GM12878 (cell line): ENCODE measurements around the gene KATNBL1. TPM values are rescaled to one million over a fixed set of nuclear protein-coding genes. Genes with fewer than 3 reads are reported as not detected.
"Not testable (repeated sequence)": the region's sequence is repeated elsewhere in the genome, so short reads cannot be mapped to it uniquely, and the experiment has no call there.

Experiments
- ATAC-seq: fragments of 200-7000 bp; cut with Tn5 transposase; 3 replicates; pipeline ENCODE4 v1.9.1; 2020; ENCODE audit warnings: mild to moderate bottlenecking, moderate library complexity
- BruUV-seq: library from RNA; stranded (reverse); fragments of 400-500 nt; replicated peaks from 2 replicates; lab custom pipeline; 2021; lab: Mats Ljungman, UMichigan
- CTCF ChIA-PET: fragments of 300-600 bp; sonication (Branson Sonifier 250); formaldehyde crosslinking; extraction: SDS; loops from one replicate; lab custom pipeline; 2021; ENCODE audit warnings: inconsistent platforms; lab: Yijun Ruan, JAX
- POLR2A ChIA-PET: fragments of 350-600 bp; formaldehyde crosslinking; extraction: SDS; loops from one replicate; lab custom pipeline; 2021; ENCODE audit warnings: inconsistent platforms; lab: Charles Lee
- RAD21 ChIA-PET: fragments of 300-600 bp; sonication (Branson Sonifier 250); formaldehyde crosslinking; loops from one replicate; lab custom pipeline; 2023; ENCODE audit warnings: antibody characterized with exemption; ENCODE audit not compliant: unreplicated experiment; lab: Charles Lee
- SMC1A ChIA-PET: fragments of 300-600 bp; sonication (Branson Sonifier 250); formaldehyde crosslinking; loops from one replicate; lab custom pipeline; 2023; ENCODE audit not compliant: unreplicated experiment, uncharacterized antibody; lab: Charles Lee
- DNase-seq: peaks from one replicate; pipeline ENCODE4 v3.0.0-alpha.2; 2011; ENCODE audit warnings: low read depth, low spot score
- FAIRE-seq: peaks from 3 replicates; lab custom pipeline; 2011; peaks lifted over from hg19 to GRCh38; lab: Jason Lieb, UNC
- H2AFZ ChIP-seq: 2 replicates; pipeline ENCODE4 v1.6.0; 2011; ENCODE audit warnings: low read depth, low read length, control low read depth; ENCODE audit not compliant: control insufficient read depth
- H3K27ac ChIP-seq: 2 replicates; pipeline ENCODE4 v1.5.1; 2011; ENCODE audit warnings: control low read depth; ENCODE audit not compliant: control insufficient read depth, insufficient read depth
- H3K27me3 ChIP-seq, 2 experiments: replicated peaks in 1 of 2; 2 replicates each; pipeline versions ENCODE4 v1.6.0 to v1.6.1; 2011; ENCODE audit warnings: low read length in 1 of 2; ENCODE audit not compliant: control insufficient read depth in 2 of 2, insufficient read depth in 2 of 2
- H3K36me3 ChIP-seq, 2 experiments: 2 replicates each; pipeline ENCODE4 v1.5.1; 2011; ENCODE audit warnings: low read length in 1 of 2; ENCODE audit not compliant: control insufficient read depth in 2 of 2, insufficient read depth in 2 of 2
- H3K4me1 ChIP-seq: 2 replicates; pipeline ENCODE4 v1.6.1; 2011; ENCODE audit warnings: mild to moderate bottlenecking, low read length, moderate library complexity, mixed read lengths; ENCODE audit not compliant: control insufficient read depth, insufficient read depth
- H3K4me2 ChIP-seq: 2 replicates; pipeline ENCODE4 v1.6.0; 2011; ENCODE audit warnings: control low read depth; ENCODE audit not compliant: control insufficient read depth, insufficient read depth
- H3K4me3 ChIP-seq: fragments of 200-600 bp; sonication (generic); 2 replicates; pipeline ENCODE4 v1.5.1; 2016
- H3K79me2 ChIP-seq: 2 replicates; pipeline ENCODE4 v1.6.0; 2011; ENCODE audit warnings: low read length; ENCODE audit not compliant: control insufficient read depth, insufficient read depth
- H3K9ac ChIP-seq: 2 replicates; pipeline ENCODE4 v1.8.0; 2011; ENCODE audit warnings: low read length, control low read depth, mixed read lengths; ENCODE audit not compliant: control insufficient read depth, insufficient read depth
- H3K9me3 ChIP-seq: replicated peaks from 3 replicates; pipeline ENCODE4 v1.5.1; 2011; ENCODE audit warnings: mild to moderate bottlenecking, low read length; ENCODE audit not compliant: control insufficient read depth, insufficient read depth
- H4K20me1 ChIP-seq: 2 replicates; pipeline ENCODE4 v1.6.0; 2011; ENCODE audit not compliant: control insufficient read depth, insufficient read depth
- ATF7 ChIP-seq: fragments of 450-650 bp; IDR thresholded peaks from 2 replicates; pipeline ENCODE4 v1.6.1; 2016; ENCODE audit warnings: low read depth, mild to moderate bottlenecking
- RAD21 ChIP-seq: IDR thresholded peaks from 2 replicates; pipeline ENCODE4 v1.6.1; 2011; ENCODE audit warnings: mild to moderate bottlenecking, low read depth, low read length, moderate library complexity; ENCODE audit not compliant: insufficient read depth
- STAT3 ChIP-seq: IDR thresholded peaks from 2 replicates; pipeline ENCODE4 v1.6.1; 2011; ENCODE audit warnings: low read depth, low read length, improper control_type of control experiment
- WGBS: methylation state at CpG from one replicate; pipeline ENCODE4 v1.1.6; 2016; ENCODE audit warnings: low lambda C conversion rate; ENCODE audit not compliant: insufficient replicate concordance, insufficient coverage; ENCODE audit errors: missing lambda C conversion rate; 5-methylcytosine and 5-hydroxymethylcytosine counted together
- in situ Hi-C: fragments of 300-500 bp; cut with MboI; formaldehyde crosslinking; loops from 9 replicates; pipeline ENCODE4 v1.14.3; 2018; ENCODE audit warnings: mixed read lengths
- intact Hi-C: fragments of 100-400 bp; cut with micrococcal nuclease; formaldehyde crosslinking; loops from one replicate; pipeline ENCODE4 v1.14.2; 2022; ENCODE audit not compliant: unreplicated experiment
- polyA plus RNA-seq, 11 experiments: library from polyadenylated mRNA; depleted of rRNA in 4 of 11; unstranded in 6 of 11; stranded (reverse) in 5 of 11; fragments of >200 nt; fragmentation: Nextera tagmentation in 4 of 11; fragmentation: Illumina TruSeq in 1 of 11; extraction: Ambion mirVana in 4 of 11; extraction: Trizol in 1 of 11; gene quantifications; 1 replicate in 1 of 11; 2 replicates in 10 of 11; pipeline versions ENCODE4 v1.2.1 to v1.2.3, GENCODE V29; 2011 to 2016; ENCODE audit warnings: inconsistent platforms in 2 of 11, missing spikeins in 2 of 11, low read depth in 1 of 11
- total RNA-seq, 4 experiments: library from RNA; depleted of rRNA in 3 of 4; stranded (reverse); fragments of >200 nt in 3 of 4; fragmentation: Illumina TruSeq in 1 of 4; extraction: Trizol in 1 of 4; gene quantifications; 2 replicates each; pipeline versions ENCODE4 v1.2.1 to v1.2.3, GENCODE V29; 2013 to 2021
- TF ChIP-seq, protein P1 (sequence below): fragments of 150-350 bp; IDR thresholded peaks from 2 replicates; pipeline ENCODE4 v1.6.1; 2014; ENCODE audit warnings: mild to moderate bottlenecking, low read depth, low read length

KATNBL1 gene
- total and polyA plus RNA-seq, 10 of the 15 experiments (the other 5 are each of a cell fraction or from before 2014, with no cell fraction given), result 7.8 to 58.8 (median 30.1) TPM

DNA sequence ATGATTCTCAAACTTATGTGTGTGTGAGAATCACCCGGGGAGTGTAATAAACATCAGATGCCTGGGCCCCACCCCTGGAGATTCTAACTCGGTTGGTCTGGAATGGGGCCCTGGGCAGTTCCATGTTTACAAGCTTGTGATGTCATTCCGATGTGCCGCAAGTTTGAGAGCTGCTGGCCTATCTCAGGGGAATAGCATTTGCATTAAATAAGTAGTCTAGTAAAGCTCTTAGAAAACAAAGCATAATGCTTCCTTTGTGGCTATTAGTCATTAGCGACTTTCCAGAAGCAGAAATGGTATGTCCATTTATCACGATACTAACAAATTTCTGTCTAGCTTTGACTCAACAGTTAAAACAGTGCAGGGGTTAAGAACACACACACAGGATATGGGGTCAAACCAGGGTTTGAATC is 87.1 kb downstream of the KATNBL1 start (continued):
- TF ChIP-seq ATF7 (peak; percentile 82), STAT3 (0 out of 2 replicates have a peak, but pooled peaks have one; percentile 44), RAD21 (no peak)
- TF ChIP-seq, protein P1, sequence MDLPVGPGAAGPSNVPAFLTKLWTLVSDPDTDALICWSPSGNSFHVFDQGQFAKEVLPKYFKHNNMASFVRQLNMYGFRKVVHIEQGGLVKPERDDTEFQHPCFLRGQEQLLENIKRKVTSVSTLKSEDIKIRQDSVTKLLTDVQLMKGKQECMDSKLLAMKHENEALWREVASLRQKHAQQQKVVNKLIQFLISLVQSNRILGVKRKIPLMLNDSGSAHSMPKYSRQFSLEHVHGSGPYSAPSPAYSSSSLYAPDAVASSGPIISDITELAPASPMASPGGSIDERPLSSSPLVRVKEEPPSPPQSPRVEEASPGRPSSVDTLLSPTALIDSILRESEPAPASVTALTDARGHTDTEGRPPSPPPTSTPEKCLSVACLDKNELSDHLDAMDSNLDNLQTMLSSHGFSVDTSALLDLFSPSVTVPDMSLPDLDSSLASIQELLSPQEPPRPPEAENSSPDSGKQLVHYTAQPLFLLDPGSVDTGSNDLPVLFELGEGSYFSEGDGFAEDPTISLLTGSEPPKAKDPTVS, result no peak

DNA sequence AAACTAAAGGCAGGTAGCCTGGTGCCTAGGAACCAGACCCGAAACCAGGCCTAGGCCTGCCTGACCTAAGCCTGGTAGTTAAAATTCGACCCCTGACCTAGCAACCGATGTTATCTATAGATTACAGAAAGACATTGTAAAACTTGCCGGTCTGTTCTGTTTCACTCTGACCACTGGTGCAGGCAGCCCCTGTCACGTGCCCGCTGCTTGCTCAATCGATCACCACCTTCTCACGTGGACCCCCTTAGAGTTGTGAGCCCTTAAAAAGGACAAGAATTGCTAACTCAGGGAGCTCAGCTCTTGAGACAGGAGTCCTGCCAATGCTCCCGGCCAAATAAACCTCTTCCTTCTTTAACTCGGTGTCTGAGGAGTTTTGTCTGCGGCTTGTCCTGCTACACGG is 88.1 kb downstream of the KATNBL1 start:
- H3K4me2 ChIP-seq, H3K27ac ChIP-seq, DNase-seq, POLR2A ChIA-PET, H3K4me1 ChIP-seq, SMC1A ChIA-PET, in situ Hi-C loops, H3K27me3 ChIP-seq, H3K79me2 ChIP-seq, H3K9me3 ChIP-seq, RAD21 ChIA-PET, intact Hi-C loops, H3K36me3 ChIP-seq, ATAC-seq, H4K20me1 ChIP-seq, BruUV-seq, H2AFZ ChIP-seq, FAIRE-seq, H3K4me3 ChIP-seq, H3K9ac ChIP-seq: not testable (repeated sequence)
- 80% methylated on average over 12 of the region's 12 CpGs for WGBS
- CTCF ChIA-PET, result interaction anchor here (1.5 kb wide), 1 partner anchor 11 kb away, joined by 5 read pairs; no protein-coding TSS in a partner anchor

DNA sequence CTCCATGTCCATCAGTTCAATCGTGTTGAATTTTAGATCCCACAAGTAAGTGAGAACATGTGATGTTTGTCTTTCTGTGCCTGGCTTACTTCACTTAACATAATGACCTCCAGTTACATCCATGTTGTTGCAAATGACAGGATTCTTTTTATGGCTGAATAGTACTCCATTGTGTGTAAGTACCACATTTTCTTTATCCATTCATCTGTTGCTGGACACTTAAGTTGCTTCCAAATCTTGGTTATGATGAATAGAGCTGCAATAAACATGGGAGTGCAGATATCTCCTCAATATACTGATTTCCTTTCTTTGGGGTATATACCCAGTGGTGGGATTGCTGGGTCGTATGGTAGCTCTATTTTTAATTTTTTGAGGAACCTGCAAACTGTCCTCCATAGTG is 89.5 kb downstream of the KATNBL1 start:
- BruUV-seq, H3K27ac ChIP-seq, intact Hi-C loops, H3K36me3 ChIP-seq, H3K79me2 ChIP-seq, H3K9me3 ChIP-seq, H3K4me2 ChIP-seq, H3K4me1 ChIP-seq, POLR2A ChIA-PET, DNase-seq, FAIRE-seq, H3K4me3 ChIP-seq, H3K27me3 ChIP-seq, H3K9ac ChIP-seq, ATAC-seq, H2AFZ ChIP-seq, in situ Hi-C loops, H4K20me1 ChIP-seq: not testable (repeated sequence)
- ChIA-PET CTCF (interaction anchor here (1.2 to 1.5 kb wide), 2 partner anchors 10 to 55 kb away, joined by 3 to 5 read pairs; no protein-coding TSS in a partner anchor), SMC1A (interaction anchor here (0.9 to 1.0 kb wide), 2 partner anchors 9 to 89 kb away, joined by 3 read pairs; no protein-coding TSS in a partner anchor), RAD21 (interaction anchor here (0.7 to 1.8 kb wide), 2 partner anchors 11 to 13 kb away, joined by 3 to 5 read pairs; no protein-coding TSS in a partner anchor)
- 21% methylated on average over 2 of the region's 2 CpGs for WGBS
